ENCODE measurements around the gene ATXN1.

DNA sequence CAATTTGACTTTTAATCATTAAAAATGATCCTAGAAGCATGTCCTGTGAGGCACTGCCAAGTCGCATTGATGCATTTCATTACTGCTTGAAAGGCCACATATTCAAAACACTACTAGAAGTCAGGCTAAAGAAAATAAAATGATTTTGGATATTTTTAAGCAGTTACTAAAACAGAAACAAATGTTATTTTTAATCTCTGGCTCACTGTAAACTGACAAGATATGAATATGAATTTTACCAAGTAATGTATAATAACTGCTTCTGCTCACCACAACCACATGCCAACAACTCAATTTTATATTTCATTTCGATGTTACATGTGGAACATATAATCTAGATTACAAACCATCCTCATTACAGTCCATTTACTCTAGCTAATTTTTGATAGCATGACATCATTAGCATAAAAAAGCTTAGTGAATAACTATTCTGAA is 90.6 kb downstream of the ATXN1 start:
- TF ChIP-seq, protein P1, sequence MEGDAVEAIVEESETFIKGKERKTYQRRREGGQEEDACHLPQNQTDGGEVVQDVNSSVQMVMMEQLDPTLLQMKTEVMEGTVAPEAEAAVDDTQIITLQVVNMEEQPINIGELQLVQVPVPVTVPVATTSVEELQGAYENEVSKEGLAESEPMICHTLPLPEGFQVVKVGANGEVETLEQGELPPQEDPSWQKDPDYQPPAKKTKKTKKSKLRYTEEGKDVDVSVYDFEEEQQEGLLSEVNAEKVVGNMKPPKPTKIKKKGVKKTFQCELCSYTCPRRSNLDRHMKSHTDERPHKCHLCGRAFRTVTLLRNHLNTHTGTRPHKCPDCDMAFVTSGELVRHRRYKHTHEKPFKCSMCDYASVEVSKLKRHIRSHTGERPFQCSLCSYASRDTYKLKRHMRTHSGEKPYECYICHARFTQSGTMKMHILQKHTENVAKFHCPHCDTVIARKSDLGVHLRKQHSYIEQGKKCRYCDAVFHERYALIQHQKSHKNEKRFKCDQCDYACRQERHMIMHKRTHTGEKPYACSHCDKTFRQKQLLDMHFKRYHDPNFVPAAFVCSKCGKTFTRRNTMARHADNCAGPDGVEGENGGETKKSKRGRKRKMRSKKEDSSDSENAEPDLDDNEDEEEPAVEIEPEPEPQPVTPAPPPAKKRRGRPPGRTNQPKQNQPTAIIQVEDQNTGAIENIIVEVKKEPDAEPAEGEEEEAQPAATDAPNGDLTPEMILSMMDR (IDR thresholded peaks at IDR 0.05), result no peak
- no peak for TF ChIP-seq POLR2A (IDR thresholded peaks at IDR 0.05)

Measured in lower leg skin (tissue), 3 donors.